ENCODE results near the gene SLC47A2.

Gene SLC47A2

GRCh38 chr17:19716108-19717030 lies at the start of gene SLC47A2:
Gene SLC47A2, minus strand, starts transcription at chr17:19716584. Its CDS starts 29 bp downstream, at chr17:19716555.
- TF ChIP-seq CREB1 (IDR thresholded peaks at IDR 0.05; ENCODE audit: low read depth) (no peak), CEBPB (IDR thresholded peaks at IDR 0.05) (no peak), MAX (IDR thresholded peaks at IDR 0.05) (peak; percentile 73), REST (IDR thresholded peaks at IDR 0.05; ENCODE audit: low read depth) (no peak), EGR1 (IDR thresholded peaks at IDR 0.05) (no peak), EP300 (IDR thresholded peaks at IDR 0.05; ENCODE audit: borderline replicate concordance) (peak; percentile 71), YY1 (IDR thresholded peaks at IDR 0.05; ENCODE audit: low read depth) (no peak; the same call in 1 of the 2 replicates), USF1 (IDR thresholded peaks at IDR 0.05) (0 out of 2 replicates have a peak, but pooled peaks have one; percentile 10), ZBTB7A (IDR thresholded peaks at IDR 0.05; ENCODE audit: low read depth) (peak; percentile 79), RAD21 (IDR thresholded peaks at IDR 0.05; ENCODE audit: low read depth) (no peak), NFIC (IDR thresholded peaks at IDR 0.05) (peak; percentile 54; the same call in 1 of the 2 replicates), TCF12 (IDR thresholded peaks at IDR 0.05; ENCODE audit: low read depth) (peak; percentile 87), TAF1 (IDR thresholded peaks at IDR 0.05; ENCODE audit: low read depth) (no peak; the same call in 1 of the 2 replicates), TEAD4 (IDR thresholded peaks at IDR 0.05) (no peak)

GRCh38 chr17:19766016-19766415 lies 49.6 kb upstream of the SLC47A2 start:
- no peak for TF ChIP-seq TAF1 (IDR thresholded peaks at IDR 0.05; ENCODE audit: low read depth)
- TF ChIP-seq MAX (IDR thresholded peaks at IDR 0.05), result no peak
- no peak for TF ChIP-seq YY1 (IDR thresholded peaks at IDR 0.05; ENCODE audit: low read depth)
- no peak for TF ChIP-seq EGR1 (IDR thresholded peaks at IDR 0.05)
- TF ChIP-seq REST (IDR thresholded peaks at IDR 0.05; ENCODE audit: low read depth), result no peak
- TF ChIP-seq EP300 (IDR thresholded peaks at IDR 0.05; ENCODE audit: borderline replicate concordance), result no peak
- no peak for TF ChIP-seq RAD21 (IDR thresholded peaks at IDR 0.05; ENCODE audit: low read depth)

GRCh38 chr17:19763416-19763815 lies 47.0 kb upstream of the SLC47A2 start:
- TF ChIP-seq RAD21 (IDR thresholded peaks at IDR 0.05; ENCODE audit: low read depth), result no peak
- no peak for TF ChIP-seq REST (IDR thresholded peaks at IDR 0.05; ENCODE audit: low read depth)
- TF ChIP-seq NFIC (IDR thresholded peaks at IDR 0.05), result no peak
- no peak for TF ChIP-seq USF1 (IDR thresholded peaks at IDR 0.05)
- no peak for TF ChIP-seq CREB1 (IDR thresholded peaks at IDR 0.05; ENCODE audit: low read depth)
- TF ChIP-seq ZBTB7A (IDR thresholded peaks at IDR 0.05; ENCODE audit: low read depth), result no peak
- TF ChIP-seq MAX (IDR thresholded peaks at IDR 0.05), result no peak
- TF ChIP-seq CEBPB (IDR thresholded peaks at IDR 0.05), result no peak
- no peak for TF ChIP-seq FOXM1 (IDR thresholded peaks at IDR 0.05; ENCODE audit: borderline replicate concordance, low read depth)
- TF ChIP-seq EGR1 (IDR thresholded peaks at IDR 0.05), result no peak
- no peak for TF ChIP-seq YY1 (IDR thresholded peaks at IDR 0.05; ENCODE audit: low read depth)
- no peak for TF ChIP-seq TEAD4 (IDR thresholded peaks at IDR 0.05)

GRCh38 chr17:19762515-19762961 lies 46.2 kb upstream of the SLC47A2 start:
- peak; percentile 79 for TF ChIP-seq RAD21 (IDR thresholded peaks at IDR 0.05; ENCODE audit: low read depth)
- no peak for TF ChIP-seq ZBTB7A (IDR thresholded peaks at IDR 0.05; ENCODE audit: low read depth)
